ENCODE results near the gene LCN10. TPM values are rescaled to one million over a fixed set of nuclear protein-coding genes. Genes with fewer than 3 reads are reported as not detected.

Gene LCN10
- total RNA-seq, 1 donor from 2014 or later: not detected

DNA sequence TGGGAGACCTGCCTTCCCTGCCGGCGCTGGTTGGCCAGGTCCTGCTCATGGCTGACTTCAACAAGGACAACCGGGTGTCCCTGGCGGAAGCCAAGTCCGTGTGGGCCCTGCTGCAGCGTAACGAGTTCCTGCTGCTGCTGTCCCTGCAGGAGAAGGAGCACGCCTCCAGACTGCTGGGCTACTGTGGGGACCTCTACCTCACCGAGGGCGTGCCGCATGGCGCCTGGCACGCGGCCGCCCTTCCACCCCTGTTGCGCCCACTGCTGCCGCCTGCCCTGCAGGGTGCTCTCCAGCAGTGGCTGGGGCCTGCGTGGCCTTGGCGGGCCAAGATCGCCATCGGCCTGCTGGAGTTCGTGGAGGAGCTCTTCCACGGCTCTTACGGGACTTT lies 19.8 kb downstream of the LCN10 start:
- H3K4me3 ChIP-seq (ENCODE audit: low read depth, low read length): no peak overlapping the region
- TF ChIP-seq CTCF (conservative IDR thresholded peaks at IDR 0.05; ENCODE audit: low read depth, low read length): no peak
- DNase-seq (ENCODE audit: low read depth): no peak

DNA sequence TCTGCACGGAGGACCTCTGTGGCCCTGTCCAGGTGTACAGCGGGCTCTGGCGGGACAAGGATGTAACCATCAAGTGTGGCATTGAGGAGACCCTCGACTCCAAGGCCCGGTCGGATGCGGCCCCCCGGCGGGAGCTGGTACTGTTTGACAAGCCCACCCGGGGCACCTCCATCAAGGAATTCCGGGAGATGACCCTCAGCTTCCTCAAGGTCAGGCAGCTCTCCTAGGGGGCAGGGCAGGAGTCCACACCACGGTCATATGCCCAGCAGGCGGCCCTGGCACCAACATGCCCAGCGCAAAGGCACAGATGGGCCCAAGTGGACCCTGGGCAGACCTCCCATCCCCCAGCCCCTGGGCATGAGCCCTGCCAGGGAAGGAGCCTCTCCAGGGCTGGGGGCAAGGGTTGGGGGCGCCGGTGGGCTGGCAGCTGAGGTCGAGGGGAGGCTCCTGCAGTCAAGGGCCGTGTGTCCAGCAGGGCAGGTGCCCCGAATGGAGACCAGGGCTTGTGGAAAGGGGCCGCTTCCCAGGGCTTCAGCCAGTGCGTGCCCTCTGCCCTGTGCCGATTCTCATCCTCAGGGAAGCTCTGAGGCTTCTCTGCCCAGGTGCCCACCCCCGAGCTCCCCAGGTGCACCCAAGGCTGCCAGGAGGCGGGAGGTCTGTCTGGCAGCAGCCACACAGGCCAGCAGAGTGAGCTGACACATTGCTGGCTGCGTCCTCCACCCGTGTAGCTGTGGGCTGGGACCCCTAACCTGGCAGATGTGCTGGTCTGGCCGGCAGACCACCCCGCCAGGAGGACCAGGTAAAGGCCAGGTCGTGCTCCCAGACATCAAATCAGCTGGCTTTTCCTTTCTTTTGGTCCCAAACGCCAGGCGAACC lies 20.4 kb downstream of the LCN10 start:
- no peak for DNase-seq (ENCODE audit: low read depth)
- no peak for TF ChIP-seq CTCF (conservative IDR thresholded peaks at IDR 0.05; ENCODE audit: low read depth, low read length)
- H3K4me3 ChIP-seq (ENCODE audit: low read depth, low read length): no peak overlapping the region

DNA sequence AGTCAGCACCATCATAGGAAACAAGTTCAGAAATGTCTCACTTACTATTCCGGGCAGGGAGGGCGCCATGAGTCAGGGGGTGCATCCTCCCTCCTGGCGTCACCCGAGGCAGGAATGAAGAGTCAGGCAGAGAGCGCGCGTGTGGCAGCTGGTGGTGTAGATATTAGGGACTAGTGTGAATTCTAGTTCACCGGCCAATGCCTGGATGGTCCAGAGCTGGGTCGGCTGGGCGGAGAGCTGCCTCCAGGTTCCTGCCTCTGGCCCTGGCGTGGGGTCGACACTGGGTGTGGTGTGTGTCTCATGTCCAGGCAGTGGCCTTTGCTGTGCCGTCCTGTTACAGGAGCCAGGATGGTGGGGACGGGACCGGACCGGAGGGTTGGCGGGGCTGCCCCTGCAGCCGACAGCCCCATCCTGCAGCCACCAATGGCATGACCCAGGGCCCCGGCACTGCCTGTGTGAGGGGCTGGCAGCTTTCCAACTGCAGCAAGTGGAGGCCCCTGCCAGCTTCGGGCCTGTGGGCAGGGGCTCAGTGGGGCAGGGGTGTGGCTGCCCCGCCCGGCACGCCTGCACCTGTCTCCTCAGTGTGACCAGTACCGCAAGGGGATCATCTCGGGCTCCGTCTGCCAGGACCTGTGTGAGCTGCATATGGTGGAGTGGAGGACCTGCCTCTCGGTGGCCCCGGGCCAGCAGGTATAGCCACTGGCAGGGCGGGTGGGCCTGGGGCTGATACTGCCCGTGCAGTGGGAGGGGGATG lies 21.2 kb downstream of the LCN10 start:
- H3K4me3 ChIP-seq (ENCODE audit: low read depth, low read length): no peak overlapping the region
- no peak for TF ChIP-seq CTCF (conservative IDR thresholded peaks at IDR 0.05; ENCODE audit: low read depth, low read length)
- no peak for DNase-seq (ENCODE audit: low read depth)

DNA sequence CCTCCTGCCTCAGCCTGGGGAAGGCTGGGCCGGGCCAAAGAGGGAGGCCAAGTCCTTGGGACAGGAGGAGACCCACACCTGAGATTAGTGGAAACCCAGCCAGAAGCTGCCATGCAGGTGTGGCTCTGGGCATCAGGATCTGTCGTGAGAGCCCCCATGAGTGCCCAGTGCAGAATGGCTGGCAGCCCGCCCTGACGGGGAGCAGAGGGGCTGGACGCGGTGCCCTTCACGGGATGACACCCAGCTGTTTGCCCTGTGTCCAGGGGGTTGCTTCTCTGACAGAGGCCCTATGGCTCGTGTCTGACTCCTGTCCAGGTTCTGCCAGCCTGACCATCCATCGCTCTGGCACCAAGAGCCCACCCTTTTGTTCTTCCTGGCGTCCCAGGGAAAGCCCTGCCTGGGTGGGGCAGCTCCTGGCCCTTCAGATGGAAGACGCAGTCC lies 21.8 kb downstream of the LCN10 start:
- DNase-seq (ENCODE audit: low read depth): no peak
- TF ChIP-seq CTCF (conservative IDR thresholded peaks at IDR 0.05; ENCODE audit: low read depth, low read length): no peak
- H3K4me3 ChIP-seq (ENCODE audit: low read depth, low read length): no peak overlapping the region

DNA sequence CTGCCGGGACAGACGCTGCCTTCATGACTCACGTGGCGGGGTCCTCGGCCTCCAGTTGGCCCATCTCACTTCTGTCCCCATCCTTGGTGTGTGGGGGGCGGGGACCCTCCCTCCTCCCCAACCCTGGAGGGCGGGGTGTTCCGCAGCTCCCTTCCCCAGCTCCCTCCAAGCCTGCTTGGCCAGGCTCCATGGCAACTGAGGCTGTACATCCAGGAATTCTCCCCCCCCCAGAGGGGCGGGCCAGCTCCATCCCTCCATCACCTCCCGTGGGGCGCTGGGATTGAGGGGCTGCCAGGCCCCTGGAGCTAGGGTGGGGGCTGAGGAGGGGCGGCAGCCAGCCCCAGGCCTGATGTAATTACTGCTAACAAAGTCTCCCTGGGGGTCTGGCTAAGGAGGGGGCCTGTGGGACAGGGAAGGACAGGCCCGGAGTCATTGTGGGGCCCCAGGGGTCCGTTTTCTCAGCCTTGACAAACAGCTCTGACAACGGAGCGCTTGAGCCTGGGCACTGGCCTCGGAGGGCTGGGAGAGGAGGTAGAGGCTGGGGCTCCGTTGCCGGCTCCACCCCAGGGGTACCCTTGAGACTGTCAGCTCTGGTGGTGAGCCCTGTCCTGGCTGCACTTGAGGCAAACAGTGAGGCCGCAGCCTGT lies 22.4 kb downstream of the LCN10 start:
- no peak overlapping the region for H3K4me3 ChIP-seq (ENCODE audit: low read depth, low read length)
- no peak for DNase-seq (ENCODE audit: low read depth)
- TF ChIP-seq CTCF (conservative IDR thresholded peaks at IDR 0.05; ENCODE audit: low read depth, low read length): no peak

DNA sequence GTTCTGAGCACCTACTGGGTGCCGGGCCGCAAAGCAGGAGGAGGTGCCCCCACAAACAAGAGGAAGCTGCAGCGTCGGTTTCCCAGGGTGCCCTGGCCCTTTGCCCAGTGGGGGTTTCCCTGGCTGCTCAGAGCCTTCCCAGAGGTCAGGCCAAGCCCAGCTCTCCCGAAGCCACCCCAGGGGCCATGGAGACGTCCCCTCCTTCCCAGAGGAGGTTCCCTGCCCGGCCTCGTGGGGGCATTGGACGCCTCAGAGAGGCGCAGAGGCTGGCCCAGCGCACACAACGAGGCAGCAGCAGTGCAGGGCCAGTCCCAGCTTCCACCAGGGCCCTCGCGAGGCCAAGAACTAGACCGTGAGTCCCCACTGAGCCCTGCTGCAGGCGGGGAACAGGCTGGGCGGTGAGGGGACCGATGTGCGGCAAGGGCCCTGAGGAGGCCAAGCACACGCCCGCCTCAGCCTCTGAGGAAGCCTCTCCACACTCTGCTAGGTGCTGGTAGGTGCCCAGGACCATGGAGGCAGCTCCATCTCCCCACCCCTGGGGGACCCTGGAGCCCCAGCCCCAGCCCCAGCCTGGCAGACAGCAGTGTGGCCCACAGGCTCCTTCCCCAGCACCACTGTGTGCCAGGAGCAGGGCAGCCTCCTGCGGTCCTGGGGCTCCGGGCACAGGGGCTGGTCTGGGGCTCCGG lies 23.4 kb downstream of the LCN10 start:
- H3K4me3 ChIP-seq (ENCODE audit: low read depth, low read length): no peak overlapping the region
- no peak for TF ChIP-seq CTCF (conservative IDR thresholded peaks at IDR 0.05; ENCODE audit: low read depth, low read length)
- no peak for DNase-seq (ENCODE audit: low read depth)

Measured in epithelial cell of proximal tubule (primary cell).